Lung (tissue), 12 donors: Measurements from ENCODE around the gene CDK19. TPM values are rescaled to one million over a fixed set of nuclear protein-coding genes. Genes with fewer than 3 reads are reported as not detected.

Source experiments
- ATAC-seq: fragments of 200-7000 bp; cut with Tn5 transposase; one replicate; pipeline ENCODE4 v1.9.1; 2020; ENCODE audit warnings: moderate number of reproducible peaks; ENCODE audit not compliant: insufficient read depth, low FRiP score
- DNase-seq, 3 donors: peaks; one replicate each; pipeline ENCODE4 v3.0.0-alpha.2; 2013 to 2017
- H3K27ac ChIP-seq, 2 donors: one replicate each; pipeline ENCODE4 v1.5.1; 2013; ENCODE audit warnings: mild to moderate bottlenecking in 2 of 2, moderate library complexity in 2 of 2, control low read depth in 1 of 2, inconsistent platforms in 1 of 2, low read depth in 1 of 2, low read length in 1 of 2
- H3K27me3 ChIP-seq, 3 donors: one replicate each; pipeline ENCODE4 v1.5.1; 2013; ENCODE audit warnings: low read length in 2 of 3; ENCODE audit not compliant: control insufficient read depth in 3 of 3, insufficient read depth in 3 of 3
- H3K36me3 ChIP-seq, 4 donors: one replicate each; pipeline ENCODE4 v1.5.1; 2013; ENCODE audit warnings: low read length in 4 of 4, mild to moderate bottlenecking in 1 of 4, moderate library complexity in 1 of 4; ENCODE audit not compliant: control insufficient read depth in 4 of 4, insufficient read depth in 4 of 4
- H3K4me1 ChIP-seq, 5 donors: one replicate each; pipeline ENCODE4 v1.5.1; 2013; ENCODE audit warnings: low read length in 5 of 5, mild to moderate bottlenecking in 2 of 5, moderate library complexity in 1 of 5; ENCODE audit not compliant: control insufficient read depth in 5 of 5, insufficient read depth in 5 of 5
- H3K4me3 ChIP-seq: one replicate; pipeline ENCODE4 v1.5.1; 2013; ENCODE audit warnings: mild to moderate bottlenecking, control low read depth, moderate library complexity
- H3K9ac ChIP-seq, 2 donors: one replicate each; pipeline ENCODE4 v1.5.1; 2013; ENCODE audit warnings: low read length in 2 of 2, control low read depth in 1 of 2; ENCODE audit not compliant: insufficient read depth in 1 of 2
- H3K9me3 ChIP-seq, 4 donors: one replicate each; pipeline ENCODE4 v1.5.1; 2013; ENCODE audit warnings: low read length in 3 of 4, mild to moderate bottlenecking in 1 of 4, moderate library complexity in 1 of 4; ENCODE audit not compliant: control insufficient read depth in 4 of 4, insufficient read depth in 3 of 4
- WGBS, 2 donors: extraction: QIAGEN DNeasy Blood & Tissue Kit; methylation state at CpG; one replicate each; pipeline ENCODE4 v1.1.7; 2013; 5-methylcytosine and 5-hydroxymethylcytosine counted together
- polyA plus RNA-seq, 2 donors: library from polyadenylated mRNA; stranded (reverse); fragments of 200-250 nt; gene quantifications; one replicate each; pipeline ENCODE4 v1.2.1, GENCODE V29; 2013
- total RNA-seq, 2 donors: library from RNA; depleted of rRNA in 1 of 2; stranded (reverse); fragments of >200 nt in 1 of 2; gene quantifications; one replicate each; pipeline ENCODE4 v1.2.1, GENCODE V29; 2014 to 2021
- TF ChIP-seq, protein P1 (sequence below): IDR thresholded peaks from 2 replicates; pipeline ENCODE4 v1.5.1; 2012; ENCODE audit warnings: mild to moderate bottlenecking; ENCODE audit errors: control extremely low read depth, extremely low read depth
- donor health status: control.
- donor health status: control.
- donor health status: Bipolar disorder and iron deficiency.
- donor health status: healthy.
- donor health status: DM: yes; HTN: yes; CAD: no.

CDK19 gene
- total and polyA plus RNA-seq, 4 donors = 6.0 to 37.9 (median 10.4) TPM

DNA sequence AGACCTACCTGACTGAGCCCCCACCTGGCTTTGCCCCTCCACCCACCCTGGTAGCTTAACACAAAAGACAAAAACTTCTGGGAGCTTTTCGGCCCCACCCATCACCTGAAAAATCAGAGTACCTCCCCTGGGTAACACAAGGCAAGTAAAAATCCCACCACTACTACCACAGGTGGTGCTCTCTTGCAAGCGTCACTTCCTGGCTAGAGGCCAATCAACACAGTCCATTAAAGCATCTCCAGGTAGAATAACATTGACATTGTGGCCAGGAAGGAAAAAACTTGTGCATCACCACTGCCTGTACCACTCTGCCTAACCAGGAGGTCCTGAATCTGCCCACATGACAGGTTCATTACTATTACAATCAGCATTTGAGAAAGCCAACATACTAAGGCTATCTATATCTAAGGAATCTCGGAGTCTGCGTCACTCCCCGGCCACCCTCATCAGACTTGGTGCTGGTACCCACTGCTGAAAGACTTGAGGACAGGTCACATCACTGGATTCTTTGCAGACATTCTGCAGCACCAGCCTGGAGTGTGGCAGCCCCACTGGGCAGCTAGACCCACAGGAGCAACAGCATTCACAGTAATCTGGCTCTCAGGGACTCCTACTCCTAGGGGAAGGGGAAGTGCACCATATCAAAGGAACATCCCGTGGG is 125.9 kb downstream of the CDK19 start:
- 80 to 83% methylated on average over 6 of the region's 6 CpGs for WGBS, 2 donors
- Histone ChIP-seq H3K9me3 (no peaks in the 10 kb centered on the region), H3K27me3 (no peaks in the 10 kb centered on the region), H3K4me3 (no peak overlapping the region), H3K4me1 (peaks cover 0 to 11% (median 6%) of the 10 kb centered on the region in 5 donors), H3K9ac (no peak overlapping the region), H3K36me3 (no peaks in the 10 kb centered on the region), H3K27ac (peak overlapping the region in 1 of 2 donors; percentile 59)
- TF ChIP-seq, protein P1, sequence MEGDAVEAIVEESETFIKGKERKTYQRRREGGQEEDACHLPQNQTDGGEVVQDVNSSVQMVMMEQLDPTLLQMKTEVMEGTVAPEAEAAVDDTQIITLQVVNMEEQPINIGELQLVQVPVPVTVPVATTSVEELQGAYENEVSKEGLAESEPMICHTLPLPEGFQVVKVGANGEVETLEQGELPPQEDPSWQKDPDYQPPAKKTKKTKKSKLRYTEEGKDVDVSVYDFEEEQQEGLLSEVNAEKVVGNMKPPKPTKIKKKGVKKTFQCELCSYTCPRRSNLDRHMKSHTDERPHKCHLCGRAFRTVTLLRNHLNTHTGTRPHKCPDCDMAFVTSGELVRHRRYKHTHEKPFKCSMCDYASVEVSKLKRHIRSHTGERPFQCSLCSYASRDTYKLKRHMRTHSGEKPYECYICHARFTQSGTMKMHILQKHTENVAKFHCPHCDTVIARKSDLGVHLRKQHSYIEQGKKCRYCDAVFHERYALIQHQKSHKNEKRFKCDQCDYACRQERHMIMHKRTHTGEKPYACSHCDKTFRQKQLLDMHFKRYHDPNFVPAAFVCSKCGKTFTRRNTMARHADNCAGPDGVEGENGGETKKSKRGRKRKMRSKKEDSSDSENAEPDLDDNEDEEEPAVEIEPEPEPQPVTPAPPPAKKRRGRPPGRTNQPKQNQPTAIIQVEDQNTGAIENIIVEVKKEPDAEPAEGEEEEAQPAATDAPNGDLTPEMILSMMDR = no peak
- ATAC-seq (no peak), DNase-seq (peak in 2 of 3 donors; percentile 24 to 34)

DNA sequence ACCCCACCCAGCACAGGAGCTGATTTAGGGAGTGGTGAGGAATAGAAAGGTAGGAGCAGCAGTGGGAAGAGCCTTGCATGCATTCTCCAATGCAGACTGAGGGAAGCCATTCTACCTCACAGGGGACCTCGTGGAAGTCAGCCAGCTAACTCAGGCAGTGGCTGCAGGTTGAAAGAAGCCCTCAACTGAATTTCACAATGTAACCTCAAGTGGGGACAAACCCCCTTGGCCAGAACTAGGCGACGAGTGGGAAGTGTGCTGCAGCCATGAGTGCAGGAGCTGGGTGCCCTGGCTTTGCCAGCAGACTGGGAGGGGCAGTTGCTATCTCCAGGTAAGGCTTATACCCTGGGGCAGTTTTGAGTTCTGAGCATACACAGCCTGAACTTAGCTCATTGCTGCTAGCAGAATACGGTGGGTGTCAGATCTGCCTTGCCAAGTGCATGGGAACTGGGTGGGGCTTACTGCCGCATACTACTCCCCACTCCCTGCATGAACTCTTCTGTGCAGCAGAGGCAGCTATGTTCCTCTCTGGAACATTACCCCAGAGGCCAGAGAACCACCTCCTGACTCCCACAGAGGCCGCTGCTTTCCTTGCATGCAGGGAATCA is 126.5 kb downstream of the CDK19 start:
- H3K36me3 ChIP-seq = no peaks in the 10 kb centered on the region
- peak overlapping the region in 1 of 2 donors; percentile 13 for H3K9ac ChIP-seq
- TF ChIP-seq, protein P1 = no peak
- peak overlapping the region in 1 of 2 donors; percentile 73 for H3K27ac ChIP-seq
- WGBS, 2 donors = 32 to 41% methylated on average over 6 of the region's 6 CpGs
- peaks cover 0 to 11% (median 6%) of the 10 kb centered on the region in 5 donors for H3K4me1 ChIP-seq
- H3K9me3 ChIP-seq = no peaks in the 10 kb centered on the region
- DNase-seq (peak; percentile 16 to 61 (median 24)), ATAC-seq (peak; percentile 76)
- H3K4me3 ChIP-seq = no peak overlapping the region
- H3K27me3 ChIP-seq = no peaks in the 10 kb centered on the region

DNA sequence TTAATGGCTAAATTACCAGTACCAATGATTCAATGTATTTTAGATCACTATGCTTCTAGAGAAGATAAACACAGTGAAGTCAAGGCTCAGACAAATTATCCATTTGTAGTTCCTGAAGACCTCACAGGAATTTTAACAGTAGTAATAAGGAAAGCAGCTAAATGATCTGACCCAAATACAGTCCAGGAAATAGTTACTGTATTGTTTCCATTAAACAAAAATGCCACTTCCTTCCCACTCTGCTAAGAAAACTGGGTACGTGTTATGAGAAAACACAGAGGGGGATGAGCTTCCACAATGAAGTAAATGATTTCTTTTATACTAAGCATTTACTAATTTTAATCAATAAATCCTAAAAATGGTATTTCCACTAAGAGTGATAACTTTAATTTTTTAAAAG is 127.9 kb downstream of the CDK19 start:
- 15 to 24% methylated on average over 1 of the region's 1 CpG for WGBS, 2 donors
- no peaks in the 10 kb centered on the region for H3K27me3 ChIP-seq
- no peak overlapping the region for H3K4me3 ChIP-seq
- TF ChIP-seq, protein P1 = no peak
- peaks cover 0 to 11% (median 6%) of the 10 kb centered on the region in 5 donors for H3K4me1 ChIP-seq
- no peak for ATAC-seq
- no peak overlapping the region for H3K9ac ChIP-seq
- DNase-seq = peak in 1 of 3 donors; percentile 8
- no peak overlapping the region for H3K27ac ChIP-seq
- H3K9me3 ChIP-seq = no peaks in the 10 kb centered on the region
- no peaks in the 10 kb centered on the region for H3K36me3 ChIP-seq
